ENCODE measurements around the gene ZC3H18.

ZC3H18 gene

GRCh38 chr16:88630941-88631340 lies 60.7 kb downstream of the ZC3H18 start:
- Histone ChIP-seq H3K36me3 (ENCODE audit: insufficient read depth, low read length) (peaks cover 52% of the 10 kb centered on the region), H3K9ac (ENCODE audit: low read depth, low read length) (no peak overlapping the region), H3K27me3 (ENCODE audit: insufficient read depth, low read length) (peaks cover 5% of the 10 kb centered on the region; the same call in 1 of the 2 replicates), H3K4me1 (ENCODE audit: insufficient read depth, low read length) (no peaks in the 10 kb centered on the region), H3K4me3 (ENCODE audit: low read length) (no peak overlapping the region), H3K9me3 (ENCODE audit: insufficient read depth, low read depth, low read length) (no peaks in the 10 kb centered on the region), H3K27ac (ENCODE audit: low read depth, low read length) (no peak overlapping the region)
- 90% methylated on average over 23 of the region's 23 CpGs for WGBS

GRCh38 chr16:88631384-88631783 lies 61.2 kb downstream of the ZC3H18 start:
- peaks cover 49% of the 10 kb centered on the region for H3K36me3 ChIP-seq (ENCODE audit: insufficient read depth, low read length)
- H3K4me1 ChIP-seq (ENCODE audit: insufficient read depth, low read length), result no peaks in the 10 kb centered on the region
- peaks cover 9% of the 10 kb centered on the region for H3K27me3 ChIP-seq (ENCODE audit: insufficient read depth, low read length)
- no peaks in the 10 kb centered on the region for H3K9me3 ChIP-seq (ENCODE audit: insufficient read depth, low read depth, low read length)
- H3K9ac ChIP-seq (ENCODE audit: low read depth, low read length), result no peak overlapping the region
- 58% methylated on average over 16 of the region's 16 CpGs for WGBS
- no peak overlapping the region for H3K4me3 ChIP-seq (ENCODE audit: low read length)
- no peak overlapping the region for H3K27ac ChIP-seq (ENCODE audit: low read depth, low read length)

DNA sequence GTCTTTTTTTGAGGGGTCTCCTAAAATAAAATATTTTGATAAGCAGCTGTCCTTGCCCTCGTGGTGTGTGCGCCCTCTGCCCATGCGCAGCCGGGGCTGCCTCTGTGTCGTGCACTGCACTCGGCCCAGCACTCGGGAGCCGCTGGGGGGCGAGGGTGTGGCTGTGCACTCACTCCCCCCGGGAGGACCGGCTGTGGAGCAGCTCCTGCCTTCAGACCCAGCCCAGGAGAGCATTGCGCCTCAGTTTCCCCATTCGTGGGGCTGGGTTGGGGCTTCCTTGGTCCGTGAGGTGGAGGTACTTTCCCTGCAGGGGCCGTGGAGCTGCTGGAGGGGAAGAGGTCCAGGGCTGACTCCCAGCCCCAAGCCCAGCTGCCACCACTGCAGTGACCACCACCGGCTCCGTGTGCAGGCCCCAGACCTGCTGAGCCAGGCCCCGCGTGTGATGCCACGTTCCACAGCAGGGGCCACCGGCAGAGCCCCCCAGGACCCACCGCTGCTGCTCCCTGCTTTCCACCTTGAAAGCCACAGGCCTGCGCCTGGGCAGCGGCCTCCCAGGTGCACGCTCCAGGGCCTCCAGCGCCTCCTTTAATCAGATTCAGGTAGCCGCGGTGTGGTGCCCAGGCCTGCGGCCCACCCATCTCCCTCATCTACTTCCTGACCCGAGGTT lies 61.9 kb downstream of the ZC3H18 start:
- WGBS, result 89% methylated on average over 30 of the region's 30 CpGs
- H3K27me3 ChIP-seq (ENCODE audit: insufficient read depth, low read length), result peaks cover 10% of the 10 kb centered on the region
- H3K4me3 ChIP-seq (ENCODE audit: low read length), result no peak overlapping the region
- no peaks in the 10 kb centered on the region for H3K9me3 ChIP-seq (ENCODE audit: insufficient read depth, low read depth, low read length)
- no peak overlapping the region for H3K9ac ChIP-seq (ENCODE audit: low read depth, low read length)
- H3K4me1 ChIP-seq (ENCODE audit: insufficient read depth, low read length), result no peaks in the 10 kb centered on the region
- H3K27ac ChIP-seq (ENCODE audit: low read depth, low read length), result no peak overlapping the region
- H3K36me3 ChIP-seq (ENCODE audit: insufficient read depth, low read length), result peaks cover 43% of the 10 kb centered on the region

DNA sequence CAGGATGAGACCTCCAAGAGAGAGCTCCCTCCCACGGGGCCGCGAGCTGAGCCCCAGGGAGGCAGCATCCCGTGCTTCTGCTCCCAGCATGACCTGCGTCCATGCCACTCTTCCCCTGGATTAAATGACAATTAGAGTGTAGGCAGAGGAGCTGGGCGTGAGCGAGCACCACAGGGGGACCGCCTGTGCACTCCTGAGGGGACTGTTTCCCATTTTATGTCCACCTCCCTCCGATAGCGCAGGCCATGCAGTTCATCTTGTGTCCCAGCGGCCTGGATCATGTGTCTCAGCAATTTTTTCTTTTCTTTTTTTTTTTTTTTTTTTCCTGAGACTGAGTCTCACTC lies 62.4 kb downstream of the ZC3H18 start:
- H3K27me3 ChIP-seq (ENCODE audit: insufficient read depth, low read length), result peaks cover 10% of the 10 kb centered on the region
- no peaks in the 10 kb centered on the region for H3K9me3 ChIP-seq (ENCODE audit: insufficient read depth, low read depth, low read length)
- no peaks in the 10 kb centered on the region for H3K4me1 ChIP-seq (ENCODE audit: insufficient read depth, low read length)
- 92% methylated on average over 11 of the region's 11 CpGs for WGBS
- H3K27ac ChIP-seq (ENCODE audit: low read depth, low read length), result no peak overlapping the region
- H3K4me3 ChIP-seq (ENCODE audit: low read length), result no peak overlapping the region
- peaks cover 38% of the 10 kb centered on the region for H3K36me3 ChIP-seq (ENCODE audit: insufficient read depth, low read length)
- H3K9ac ChIP-seq (ENCODE audit: low read depth, low read length), result no peak overlapping the region

DNA sequence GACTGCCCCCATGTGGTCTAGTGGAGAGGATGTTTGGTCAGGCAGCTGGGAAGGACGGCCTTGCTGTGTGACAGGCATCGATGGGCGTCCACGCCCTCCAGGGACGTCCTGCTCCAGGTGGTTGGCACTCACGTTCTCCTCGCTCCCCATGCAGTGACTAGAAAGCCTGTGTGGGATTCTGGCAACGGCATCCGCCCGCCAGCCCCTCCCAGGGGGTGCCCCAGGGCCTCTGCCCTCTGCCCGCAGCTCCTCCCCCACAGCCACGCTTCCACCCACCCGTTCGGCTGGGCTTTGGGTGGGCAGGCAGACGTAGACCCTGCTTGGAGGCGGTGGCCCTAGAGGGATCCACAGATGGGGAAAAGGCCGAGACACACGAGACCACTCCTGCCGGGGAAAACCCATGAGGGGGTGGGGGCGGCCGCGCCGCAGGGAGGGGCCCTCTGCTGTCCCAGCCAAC lies 63.5 kb downstream of the ZC3H18 start:
- peak overlapping the region; percentile 68 for H3K4me3 ChIP-seq (ENCODE audit: low read length)

GRCh38 chr16:88634141-88634993 lies 64.2 kb downstream of the ZC3H18 start:
- peaks cover 28% of the 10 kb centered on the region for H3K36me3 ChIP-seq (ENCODE audit: insufficient read depth, low read length)
- H3K4me1 ChIP-seq (ENCODE audit: insufficient read depth, low read length), result peaks cover 5% of the 10 kb centered on the region; the same call in 1 of the 2 replicates
- peaks cover 10% of the 10 kb centered on the region for H3K27me3 ChIP-seq (ENCODE audit: insufficient read depth, low read length)
- no peak overlapping the region for H3K27ac ChIP-seq (ENCODE audit: low read depth, low read length)
- no peaks in the 10 kb centered on the region for H3K9me3 ChIP-seq (ENCODE audit: insufficient read depth, low read depth, low read length)
- WGBS, result 2% methylated on average over 82 of the region's 82 CpGs
- peak overlapping the region; percentile 66 for H3K9ac ChIP-seq (ENCODE audit: low read depth, low read length)
- peak overlapping the region; percentile 68 for H3K4me3 ChIP-seq (ENCODE audit: low read length)

More for the DNA sequence above, 63.5 kb downstream of the ZC3H18 start:
- no peak overlapping the region for H3K9ac ChIP-seq (ENCODE audit: low read depth, low read length)
- peaks cover 29% of the 10 kb centered on the region for H3K36me3 ChIP-seq (ENCODE audit: insufficient read depth, low read length)
- 37% methylated on average over 23 of the region's 23 CpGs for WGBS
- peaks cover 10% of the 10 kb centered on the region for H3K27me3 ChIP-seq (ENCODE audit: insufficient read depth, low read length)
- no peak overlapping the region for H3K27ac ChIP-seq (ENCODE audit: low read depth, low read length)
- peaks cover 3% of the 10 kb centered on the region; the same call in 1 of the 2 replicates for H3K4me1 ChIP-seq (ENCODE audit: insufficient read depth, low read length)
- H3K9me3 ChIP-seq (ENCODE audit: insufficient read depth, low read depth, low read length), result no peaks in the 10 kb centered on the region

DNA sequence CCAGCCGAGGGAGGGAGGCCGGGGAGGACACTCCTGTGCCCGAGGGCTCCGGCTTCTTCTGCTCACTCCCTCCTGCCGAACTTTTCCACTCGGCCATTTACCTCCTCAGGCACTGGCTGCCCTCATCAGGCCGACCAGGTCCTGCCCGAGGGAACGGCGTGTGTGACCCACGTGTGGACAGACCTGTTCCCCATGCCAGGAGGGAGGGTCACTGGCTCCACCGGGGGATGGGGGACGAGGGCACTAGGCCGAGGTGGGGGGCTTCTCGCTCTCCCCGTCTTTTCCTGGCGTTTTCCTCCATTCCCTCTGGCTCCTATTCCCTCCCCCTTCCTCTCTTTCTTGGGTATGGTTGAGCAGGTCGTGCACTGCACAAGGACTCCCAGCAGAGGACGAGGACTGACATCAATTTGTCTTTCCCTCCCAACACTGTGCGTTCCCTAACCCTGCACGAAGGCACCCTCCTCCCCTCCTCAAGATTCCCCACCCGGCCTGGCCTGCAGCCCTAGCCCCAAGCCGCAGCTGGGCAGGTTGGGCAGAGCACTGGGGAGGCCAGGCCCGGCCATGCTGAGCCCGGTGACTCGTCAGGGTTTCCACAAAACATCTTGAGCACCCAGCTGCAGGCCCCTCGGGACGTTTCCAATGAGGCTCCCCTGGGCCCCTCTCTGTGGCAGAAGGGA lies 64.9 kb downstream of the ZC3H18 start:
- Histone ChIP-seq H3K9me3 (ENCODE audit: insufficient read depth, low read depth, low read length) (no peaks in the 10 kb centered on the region), H3K9ac (ENCODE audit: low read depth, low read length) (peak overlapping the region; percentile 66; the same call in 1 of the 2 replicates), H3K27me3 (ENCODE audit: insufficient read depth, low read length) (peaks cover 10% of the 10 kb centered on the region), H3K4me1 (ENCODE audit: insufficient read depth, low read length) (peaks cover 6% of the 10 kb centered on the region; the same call in 1 of the 2 replicates), H3K36me3 (ENCODE audit: insufficient read depth, low read length) (peaks cover 21% of the 10 kb centered on the region), H3K27ac (ENCODE audit: low read depth, low read length) (no peak overlapping the region), H3K4me3 (ENCODE audit: low read length) (peak overlapping the region; percentile 68)
- 28% methylated on average over 28 of the region's 28 CpGs for WGBS

DNA sequence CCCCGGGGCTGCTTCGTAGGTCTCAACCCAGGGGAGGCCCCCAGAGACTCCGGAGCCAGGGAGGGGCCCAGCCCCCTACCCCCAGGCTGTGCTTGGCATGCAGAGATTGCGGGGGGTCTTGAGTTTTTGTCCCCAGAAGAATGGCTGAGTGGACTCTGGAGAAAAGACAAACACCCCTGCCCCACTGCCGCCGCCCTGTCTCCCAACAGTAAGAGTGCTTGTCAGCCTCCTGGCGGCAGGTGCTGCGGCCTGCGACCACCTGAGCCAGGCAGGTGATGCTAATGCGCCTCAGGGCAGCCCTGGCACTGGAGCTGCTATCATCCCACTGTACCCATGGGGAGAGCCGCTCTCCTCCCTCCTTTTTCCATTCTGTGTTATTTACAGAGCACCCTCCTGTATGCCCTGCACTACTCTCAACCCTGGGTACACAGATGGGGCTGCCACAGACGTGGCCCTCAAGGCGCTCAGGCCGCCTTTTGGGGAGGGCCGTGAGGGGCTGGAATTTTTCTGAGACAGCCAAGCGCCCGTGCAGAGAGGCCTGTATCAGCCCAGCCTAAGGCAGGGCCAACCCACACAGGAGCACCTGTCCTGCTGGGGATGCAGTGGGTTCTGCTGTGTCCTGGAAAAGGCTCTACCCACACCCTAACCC lies 65.6 kb downstream of the ZC3H18 start:
- Histone ChIP-seq H3K4me3 (ENCODE audit: low read length) (no peak overlapping the region), H3K9me3 (ENCODE audit: insufficient read depth, low read depth, low read length) (no peaks in the 10 kb centered on the region), H3K9ac (ENCODE audit: low read depth, low read length) (no peak overlapping the region), H3K27me3 (ENCODE audit: insufficient read depth, low read length) (peaks cover 14% of the 10 kb centered on the region), H3K4me1 (ENCODE audit: insufficient read depth, low read length) (peaks cover 6% of the 10 kb centered on the region; the same call in 1 of the 2 replicates), H3K36me3 (ENCODE audit: insufficient read depth, low read length) (peaks cover 16% of the 10 kb centered on the region; the same call in 1 of the 2 replicates), H3K27ac (ENCODE audit: low read depth, low read length) (no peak overlapping the region)
- 93% methylated on average over 17 of the region's 17 CpGs for WGBS

DNA sequence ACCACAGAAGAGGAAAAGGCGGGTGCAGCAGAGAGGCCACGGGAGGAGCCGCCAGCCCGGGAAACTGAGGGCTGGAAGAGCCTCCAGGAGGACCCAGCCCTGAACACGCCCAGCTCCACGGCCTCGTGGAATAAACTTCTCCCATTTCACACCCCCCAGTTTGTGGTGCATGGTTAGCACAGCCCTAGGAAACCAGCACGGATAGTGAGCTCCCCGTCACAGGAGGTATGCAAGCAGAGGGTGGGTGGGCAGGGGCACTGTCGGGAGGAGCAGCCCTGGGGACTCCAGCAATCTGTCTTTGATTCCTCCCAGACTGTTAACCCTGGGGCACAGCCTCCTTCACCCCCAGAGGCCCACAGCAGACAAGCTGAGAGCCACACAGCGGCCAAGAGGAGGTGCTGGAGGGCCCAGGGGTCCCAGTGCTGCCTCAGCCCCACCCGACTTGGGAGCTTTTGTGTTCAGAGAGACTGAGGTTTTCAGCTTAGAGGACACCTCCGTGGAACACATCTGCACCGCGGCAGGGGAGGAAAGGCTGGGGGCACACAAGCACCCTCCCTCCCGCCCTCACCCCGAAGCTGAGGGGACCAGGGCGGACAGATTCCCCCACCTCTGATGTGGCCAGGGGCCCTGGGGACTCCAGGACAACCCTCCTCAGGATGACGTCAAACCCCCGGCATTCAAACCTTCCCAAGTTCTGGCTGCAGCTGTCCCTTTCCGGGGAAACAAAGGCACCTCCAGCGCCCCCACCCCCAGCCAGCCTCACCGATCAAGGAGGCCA lies 66.5 kb downstream of the ZC3H18 start:
- H3K36me3 ChIP-seq (ENCODE audit: insufficient read depth, low read length), result peaks cover 8% of the 10 kb centered on the region; the same call in 1 of the 2 replicates
- H3K4me1 ChIP-seq (ENCODE audit: insufficient read depth, low read length), result peaks cover 6% of the 10 kb centered on the region; the same call in 1 of the 2 replicates
- H3K9ac ChIP-seq (ENCODE audit: low read depth, low read length), result no peak overlapping the region
- no peak overlapping the region for H3K4me3 ChIP-seq (ENCODE audit: low read length)
- H3K9me3 ChIP-seq (ENCODE audit: insufficient read depth, low read depth, low read length), result no peaks in the 10 kb centered on the region
- 80% methylated on average over 22 of the region's 23 CpGs for WGBS
- H3K27ac ChIP-seq (ENCODE audit: low read depth, low read length), result no peak overlapping the region
- H3K27me3 ChIP-seq (ENCODE audit: insufficient read depth, low read length), result peaks cover 14% of the 10 kb centered on the region

Data from HUES64 (cell line).